Left lung (tissue), 10 donors: ENCODE results near the gene AMBRA1. TPM values are rescaled to one million over a fixed set of nuclear protein-coding genes. Genes with fewer than 3 reads are reported as not detected.

Source experiments
- ATAC-seq: fragments of 200-7000 bp; cut with Tn5 transposase; one replicate; pipeline ENCODE4 v1.9.1; 2020; ENCODE audit warnings: moderate library complexity
- DNase-seq, 4 donors: peaks; one replicate each; pipeline ENCODE4 v3.0.0-alpha.2; 2013 to 2020
- H3K27ac ChIP-seq, 2 donors: fragments of 200-600 bp; sonication (generic) in 1 of 2; one replicate each; pipeline versions ENCODE4 v1.5.0 to v1.8.0; 2020 to 2021
- H3K27me3 ChIP-seq, 2 donors: fragments of 200-600 bp; sonication (generic) in 1 of 2; one replicate each; pipeline versions ENCODE4 v1.5.0 to v1.8.0; 2020 to 2021
- H3K36me3 ChIP-seq, 2 donors: fragments of 200-600 bp; sonication (generic) in 1 of 2; one replicate each; pipeline versions ENCODE4 v1.5.0 to v1.8.0; 2020 to 2021
- H3K4me1 ChIP-seq, 2 donors: fragments of 200-600 bp; one replicate each; pipeline ENCODE4 v1.8.0; 2021
- H3K4me3 ChIP-seq, 2 donors: fragments of 200-600 bp; sonication (generic) in 1 of 2; one replicate each; pipeline versions ENCODE4 v1.5.0 to v1.8.0; 2020 to 2021; ENCODE audit warnings: mild to moderate bottlenecking in 1 of 2
- H3K9me3 ChIP-seq, 2 donors: fragments of 200-600 bp; sonication (generic) in 1 of 2; one replicate each; pipeline versions ENCODE4 v1.5.0 to v1.8.0; 2020 to 2021
- intact Hi-C, 2 donors: fragments of 100-400 bp; cut with DNase I; formaldehyde crosslinking; loops; one replicate each; pipeline versions ENCODE4 v1.11.2 to v1.14.2; 2022
- polyA plus RNA-seq, 6 donors: library from polyadenylated mRNA; unstranded; fragments of 120-200 nt; gene quantifications; one replicate each; pipeline ENCODE4 v1.2.1, GENCODE V29; 2013; ENCODE audit not compliant: insufficient read length in 6 of 6
- total RNA-seq, 2 donors: library from RNA; stranded (reverse); fragmentation: NEBNext Ultra II Directional; extraction: Animal tissue kit (Norgen Biotek cat#: 25700); gene quantifications; one replicate each; pipeline ENCODE4 v1.2.1, GENCODE V29; 2021
- TF ChIP-seq, protein P1 (sequence below), 2 donors: fragments of 200-600 bp; sonication (generic) in 1 of 2; IDR thresholded peaks; one replicate each; pipeline versions ENCODE4 v1.5.0 to v1.8.0; 2021; ENCODE audit warnings: antibody characterized with exemption in 2 of 2
- donor health status: DM: no; HTN: yes; CAD: no.
- donor health status: DM: no; HTN: no; CAD: no.

Gene AMBRA1
- total and polyA plus RNA-seq, 8 donors, result 20.4 to 28.2 (median 23.7) TPM

- Histone ChIP-seq H3K27ac (peak overlapping the region in 1 of 2 donors; percentile 68), H3K9me3 (no peaks in the 10 kb centered on the region), H3K36me3 (peaks cover 0 to 49% of the 10 kb centered on the region in 2 donors), H3K4me1 (peaks cover 5 to 41% of the 10 kb centered on the region in 2 donors), H3K27me3 (peaks cover 0 to 29% of the 10 kb centered on the region in 2 donors), H3K4me3 (no peak overlapping the region)
- ATAC-seq (no peak), DNase-seq (no peak)
- TF ChIP-seq, protein P1, sequence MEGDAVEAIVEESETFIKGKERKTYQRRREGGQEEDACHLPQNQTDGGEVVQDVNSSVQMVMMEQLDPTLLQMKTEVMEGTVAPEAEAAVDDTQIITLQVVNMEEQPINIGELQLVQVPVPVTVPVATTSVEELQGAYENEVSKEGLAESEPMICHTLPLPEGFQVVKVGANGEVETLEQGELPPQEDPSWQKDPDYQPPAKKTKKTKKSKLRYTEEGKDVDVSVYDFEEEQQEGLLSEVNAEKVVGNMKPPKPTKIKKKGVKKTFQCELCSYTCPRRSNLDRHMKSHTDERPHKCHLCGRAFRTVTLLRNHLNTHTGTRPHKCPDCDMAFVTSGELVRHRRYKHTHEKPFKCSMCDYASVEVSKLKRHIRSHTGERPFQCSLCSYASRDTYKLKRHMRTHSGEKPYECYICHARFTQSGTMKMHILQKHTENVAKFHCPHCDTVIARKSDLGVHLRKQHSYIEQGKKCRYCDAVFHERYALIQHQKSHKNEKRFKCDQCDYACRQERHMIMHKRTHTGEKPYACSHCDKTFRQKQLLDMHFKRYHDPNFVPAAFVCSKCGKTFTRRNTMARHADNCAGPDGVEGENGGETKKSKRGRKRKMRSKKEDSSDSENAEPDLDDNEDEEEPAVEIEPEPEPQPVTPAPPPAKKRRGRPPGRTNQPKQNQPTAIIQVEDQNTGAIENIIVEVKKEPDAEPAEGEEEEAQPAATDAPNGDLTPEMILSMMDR (IDR thresholded peaks at IDR 0.05), result no peak
- intact Hi-C loops, result no loop called here
Observed at GRCh38 chr11:46378811-46379481, 214.9 kb downstream of the AMBRA1 start.

DNA sequence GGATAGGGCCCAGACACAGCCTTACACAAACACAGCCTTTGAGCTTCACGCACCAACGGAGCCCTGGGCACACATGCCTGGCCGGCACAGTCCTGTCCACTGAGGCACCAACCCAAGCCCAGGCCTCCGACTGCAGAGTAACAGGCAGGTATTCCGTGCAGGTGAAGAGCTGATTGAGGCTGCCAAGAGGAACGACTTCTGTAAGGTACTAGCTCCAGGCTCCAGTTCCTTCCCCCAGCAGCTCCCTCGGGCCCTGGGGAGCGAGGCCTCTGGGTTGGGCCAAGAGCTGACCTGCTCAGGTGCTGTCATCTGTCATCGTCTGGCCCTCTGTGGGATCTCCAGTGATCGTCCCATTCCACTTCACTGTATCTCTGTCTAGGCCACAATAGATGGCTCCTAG, 215.5 kb downstream of the AMBRA1 start:
- no peaks in the 10 kb centered on the region for H3K9me3 ChIP-seq
- peaks cover 0 to 25% of the 10 kb centered on the region in 2 donors for H3K27me3 ChIP-seq
- H3K4me3 ChIP-seq, result no peak overlapping the region
- intact Hi-C loops, result no loop called here
- TF ChIP-seq, protein P1 (IDR thresholded peaks at IDR 0.05), result no peak
- no peak overlapping the region for H3K27ac ChIP-seq
- H3K4me1 ChIP-seq, result peaks cover 5 to 41% of the 10 kb centered on the region in 2 donors
- H3K36me3 ChIP-seq, result peaks cover 0 to 56% of the 10 kb centered on the region in 2 donors
- no peak for DNase-seq
- no peak for ATAC-seq

DNA sequence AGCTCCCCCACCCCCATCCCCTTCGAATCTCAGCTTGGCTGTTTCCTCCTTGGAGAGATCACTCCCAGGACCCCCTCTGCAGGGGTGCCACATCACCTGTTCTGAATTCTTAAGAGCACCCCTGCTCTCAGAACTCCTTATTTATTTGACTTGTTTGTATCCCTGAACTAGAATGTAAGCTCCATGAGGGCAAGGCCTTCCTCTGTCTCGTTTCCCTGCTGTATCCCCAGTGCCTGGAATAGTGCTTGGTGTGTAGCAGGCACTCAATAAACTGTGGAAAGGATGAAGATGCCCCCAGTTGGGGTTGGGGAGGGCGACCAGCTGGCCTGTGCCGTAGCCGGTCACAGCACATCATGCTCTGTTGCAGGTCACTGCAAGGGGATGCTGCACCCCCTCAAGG, 216.0 kb downstream of the AMBRA1 start:
- Histone ChIP-seq H3K27me3 (peaks cover 0 to 22% of the 10 kb centered on the region in 2 donors), H3K4me3 (no peak overlapping the region), H3K4me1 (peaks cover 5 to 41% of the 10 kb centered on the region in 2 donors), H3K9me3 (no peaks in the 10 kb centered on the region), H3K36me3 (peaks cover 0 to 61% of the 10 kb centered on the region in 2 donors), H3K27ac (no peak overlapping the region)
- TF ChIP-seq, protein P1 (IDR thresholded peaks at IDR 0.05), result no peak
- DNase-seq (no peak), ATAC-seq (no peak)
- intact Hi-C loops, result no loop called here

DNA sequence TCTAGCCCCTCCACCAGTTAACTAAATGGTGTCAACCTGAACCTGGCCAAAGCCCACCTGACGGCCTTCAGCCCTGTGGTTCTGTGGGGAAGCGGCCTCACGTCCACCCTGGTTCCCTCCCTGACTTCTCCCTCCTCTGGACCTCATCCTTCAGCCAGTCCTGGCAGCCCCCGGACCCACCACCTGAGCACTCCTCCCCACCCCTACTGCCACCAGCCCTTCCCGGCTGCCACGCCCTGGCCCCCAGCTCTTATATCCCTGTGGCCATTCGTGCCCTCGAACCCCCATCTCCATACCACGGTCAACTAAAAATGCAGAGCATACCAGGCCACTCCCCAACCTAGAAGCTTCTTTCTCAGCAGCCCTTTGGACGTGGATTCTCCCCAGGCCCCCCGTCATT, 216.5 kb downstream of the AMBRA1 start:
- intact Hi-C loops, result no loop called here
- ATAC-seq, result no peak
- peaks cover 0 to 16% of the 10 kb centered on the region in 2 donors for H3K27me3 ChIP-seq

More for the DNA sequence above, 216.5 kb downstream of the AMBRA1 start:
- DNase-seq, result peak in 1 of 4 donors; percentile 55
- peaks cover 0 to 66% of the 10 kb centered on the region in 2 donors for H3K36me3 ChIP-seq
- H3K4me3 ChIP-seq, result no peak overlapping the region
- H3K4me1 ChIP-seq, result peaks cover 2 to 35% of the 10 kb centered on the region in 2 donors
- H3K27ac ChIP-seq, result no peak overlapping the region
- no peaks in the 10 kb centered on the region for H3K9me3 ChIP-seq
- TF ChIP-seq, protein P1 (IDR thresholded peaks at IDR 0.05), result no peak
